IMR-90 (cell line): ENCODE results near the gene SRD5A1. TPM values are rescaled to one million over a fixed set of nuclear protein-coding genes. Genes with fewer than 3 reads are reported as not detected.

Source experiments
- ATAC-seq: fragments of 200-7000 bp; cut with Tn5 transposase; 2 replicates; pipeline ENCODE4 v1.9.1; 2020; ENCODE audit warnings: low read depth, mild to moderate bottlenecking, moderate library complexity
- BruUV-seq: library from RNA; stranded (reverse); fragments of 400-500 nt; replicated peaks from 2 replicates; lab custom pipeline; 2021; lab: Mats Ljungman, UMichigan
- CTCF ChIA-PET: fragments of 300-600 bp; formaldehyde crosslinking; extraction: SDS; loops from one replicate; lab custom pipeline; 2021; ENCODE audit warnings: antibody characterized with exemption; lab: Yijun Ruan, JAX
- POLR2A ChIA-PET: fragments of 300-600 bp; sonication (Branson Sonifier 250); formaldehyde crosslinking; loops from one replicate; lab custom pipeline; 2022; ENCODE audit warnings: antibody characterized with exemption; ENCODE audit not compliant: unreplicated experiment; lab: Charles Lee
- DNase-seq: peaks from one replicate; pipeline ENCODE4 v3.0.0; 2013
- H2AFZ ChIP-seq: replicated peaks from 2 replicates; pipeline ENCODE3; 2013; ENCODE audit warnings: low read length, mild to moderate bottlenecking; ENCODE audit not compliant: poor library complexity
- H2AK5ac ChIP-seq: 2 replicates; pipeline ENCODE4 v1.6.1; 2013; ENCODE audit warnings: low read depth, low read length, inconsistent platforms
- H2AK9ac ChIP-seq: replicated peaks from 2 replicates; pipeline ENCODE3; 2013; ENCODE audit warnings: mild to moderate bottlenecking, low read depth, low read length, moderate library complexity; ENCODE audit not compliant: poor library complexity
- H2BK120ac ChIP-seq: 2 replicates; pipeline ENCODE4 v1.6.1; 2013; ENCODE audit warnings: low read depth, low read length, inconsistent platforms
- H2BK15ac ChIP-seq: 3 replicates; pipeline ENCODE4 v1.6.1; 2013; ENCODE audit warnings: low read depth, low read length, inconsistent platforms
- H2BK20ac ChIP-seq: 2 replicates; pipeline ENCODE4 v1.6.1; 2013; ENCODE audit warnings: low read depth, mild to moderate bottlenecking, inconsistent platforms, low read length, moderate library complexity
- H2BK5ac ChIP-seq: 2 replicates; pipeline ENCODE4 v1.6.1; 2013; ENCODE audit warnings: mild to moderate bottlenecking, low read depth, low read length, inconsistent platforms; ENCODE audit not compliant: poor library complexity, severe bottlenecking
- H3K14ac ChIP-seq: replicated peaks from 2 replicates; pipeline ENCODE4 v1.6.1; 2013; ENCODE audit warnings: low read depth, low read length, inconsistent platforms
- H3K18ac ChIP-seq: 2 replicates; pipeline ENCODE4 v1.6.1; 2013; ENCODE audit warnings: low read depth, low read length, control low read depth
- H3K23ac ChIP-seq: 2 replicates; pipeline ENCODE4 v1.6.1; 2013; ENCODE audit warnings: low read depth, low read length, inconsistent platforms
- H3K27ac ChIP-seq: 2 replicates; pipeline ENCODE4 v1.5.1; 2013; ENCODE audit warnings: mild to moderate bottlenecking, control low read depth, low read length; ENCODE audit not compliant: insufficient read depth
- H3K27me3 ChIP-seq: 2 replicates; pipeline ENCODE4 v1.6.1; 2013; ENCODE audit warnings: low read length; ENCODE audit not compliant: control insufficient read depth, insufficient read depth
- H3K36me3 ChIP-seq: 2 replicates; pipeline ENCODE4 v1.6.1; 2013; ENCODE audit warnings: low read length, mixed read lengths; ENCODE audit not compliant: control insufficient read depth, insufficient read depth
- H3K4ac ChIP-seq: 2 replicates; pipeline ENCODE4 v1.6.1; 2013; ENCODE audit warnings: low read depth, low read length, inconsistent platforms
- H3K4me1 ChIP-seq: 2 replicates; pipeline ENCODE4 v1.6.1; 2013; ENCODE audit warnings: low read length, mixed read lengths; ENCODE audit not compliant: control insufficient read depth, insufficient read depth
- H3K4me2 ChIP-seq: 2 replicates; pipeline ENCODE4 v1.6.1; 2013; ENCODE audit warnings: low read depth, mild to moderate bottlenecking, control low read depth, low read length, moderate library complexity
- H3K4me3 ChIP-seq: 2 replicates; pipeline ENCODE4 v1.5.1; 2013; ENCODE audit warnings: low read depth, mild to moderate bottlenecking, control low read depth, low read length, moderate library complexity; ENCODE audit not compliant: insufficient read depth
- H3K56ac ChIP-seq: 2 replicates; pipeline ENCODE4 v1.6.1; 2013; ENCODE audit warnings: low read length, inconsistent platforms; ENCODE audit not compliant: insufficient read depth; ENCODE audit errors: extremely low read depth
- H3K79me1 ChIP-seq, 2 experiments: 2 replicates each; pipeline ENCODE4 v1.6.1; 2013; ENCODE audit warnings: low read length in 2 of 2, inconsistent platforms in 1 of 2, low read depth in 1 of 2
- H3K9ac ChIP-seq: 2 replicates; pipeline ENCODE4 v1.6.1; 2013; ENCODE audit warnings: low read depth, low read length, control low read depth
- H3K9me1 ChIP-seq: 2 replicates; pipeline ENCODE4 v1.6.1; 2013; ENCODE audit warnings: low read length, inconsistent platforms; ENCODE audit not compliant: insufficient read depth
- H3K9me3 ChIP-seq: 2 replicates; pipeline ENCODE4 v1.6.1; 2013; ENCODE audit warnings: low read length; ENCODE audit not compliant: control insufficient read depth, insufficient read depth
- H4K20me1 ChIP-seq: 2 replicates; pipeline ENCODE4 v1.6.1; 2013; ENCODE audit warnings: low read length, inconsistent platforms; ENCODE audit not compliant: insufficient read depth
- H4K5ac ChIP-seq: 2 replicates; pipeline ENCODE4 v1.6.1; 2013; ENCODE audit warnings: mild to moderate bottlenecking, low read depth, low read length, control low read depth
- H4K8ac ChIP-seq, 2 experiments: 2 replicates each; pipeline ENCODE4 v1.6.1; 2013; ENCODE audit warnings: low read depth in 2 of 2, low read length in 2 of 2, control low read depth in 1 of 2, inconsistent platforms in 1 of 2
- H4K91ac ChIP-seq: 2 replicates; pipeline ENCODE4 v1.6.1; 2013; ENCODE audit warnings: low read depth, low read length, inconsistent platforms; ENCODE audit not compliant: insufficient read depth
- CTCF ChIP-seq: conservative IDR thresholded peaks from 2 replicates; pipeline ENCODE4 v1.5.1; 2012; ENCODE audit warnings: mild to moderate bottlenecking, low read depth, low read length, improper control_type of control experiment
- NFE2L2 ChIP-seq: fragments of 150-350 bp; IDR thresholded peaks from 2 replicates; pipeline ENCODE4 v1.6.1; 2016; ENCODE audit warnings: low read depth, mild to moderate bottlenecking, low read length
- WGBS, 2 experiments: methylation state at CpG; one replicate each; pipeline versions ENCODE4 v1.1.5 to v1.1.7; 2013; ENCODE audit warnings: missing lambda C conversion rate in 2 of 2; ENCODE audit not compliant: insufficient read length in 1 of 2; ENCODE audit errors: extremely low coverage in 2 of 2; 5-methylcytosine and 5-hydroxymethylcytosine counted together
- dilution Hi-C: fragments of 300-500 bp; cut with HindIII; formaldehyde crosslinking; loops from one replicate; pipeline ENCODE4 v1.14.3; 2018; ENCODE audit warnings: low sequenced_read_pairs; ENCODE audit not compliant: unreplicated experiment
- in situ Hi-C: fragments of 300-500 bp; cut with MboI; formaldehyde crosslinking; loops from 3 replicates; pipeline ENCODE4 v1.14.3; 2019; ENCODE audit warnings: low sequenced_read_pairs, inconsistent platforms, mixed read lengths
- intact Hi-C: fragments of 100-400 bp; cut with micrococcal nuclease; formaldehyde crosslinking; loops from 2 replicates; pipeline ENCODE4 v1.10.0; 2022
- polyA plus RNA-seq, 3 experiments: library from polyadenylated mRNA; depleted of rRNA; stranded (reverse); fragments of >200 nt; gene quantifications; 2 replicates each; pipeline ENCODE4 v1.2.3, GENCODE V29; 2012; ENCODE audit warnings: low replicate concordance in 1 of 3
- total RNA-seq: library from RNA; depleted of rRNA; stranded (reverse); fragments of >200 nt; gene quantifications from 2 replicates; pipeline ENCODE4 v1.2.3, GENCODE V29; 2012

The SRD5A1 gene
- total and polyA plus RNA-seq, 2 of the 4 experiments (the other 2 are of a cell fraction), result 6.3 to 18.2 TPM

- no peak overlapping the region for H3K56ac ChIP-seq
- ChIA-PET POLR2A (no interaction called here), CTCF (no interaction called here)
- no peak overlapping the region for H2BK5ac ChIP-seq
- no peaks in the 10 kb centered on the region for H3K9me3 ChIP-seq
- in situ Hi-C loops (no loop called here), dilution Hi-C loops (no loop called here), intact Hi-C loops (no loop called here)
- H3K27me3 ChIP-seq, result no peaks in the 10 kb centered on the region
- BruUV-seq, result no TSS peak
- no peaks in the 10 kb centered on the region for H3K36me3 ChIP-seq
- TF ChIP-seq NFE2L2, result no peak
- TF ChIP-seq CTCF, result no peak
- H4K8ac ChIP-seq, result no peak overlapping the region
- no peak overlapping the region for H2BK120ac ChIP-seq
- H2AK5ac ChIP-seq, result no peak overlapping the region
- no CpG with 5 or more reads among the region's 4 CpGs for WGBS, 2 experiments
- H4K91ac ChIP-seq, result no peak overlapping the region
- no peak overlapping the region for H2AK9ac ChIP-seq
- no peak overlapping the region for H2BK20ac ChIP-seq
- no peak overlapping the region for H3K18ac ChIP-seq
- no peak overlapping the region for H2AFZ ChIP-seq
- peaks cover 30 to 63% of the 10 kb centered on the region in 2 experiments for H3K79me1 ChIP-seq
- H3K4me3 ChIP-seq, result no peak overlapping the region
- no peak overlapping the region for H3K4me2 ChIP-seq
- H3K9me1 ChIP-seq, result peaks cover 16% of the 10 kb centered on the region
- H2BK15ac ChIP-seq, result no peak overlapping the region
- no peak overlapping the region for H3K23ac ChIP-seq
- H3K27ac ChIP-seq, result no peak overlapping the region
- ATAC-seq (no peak), DNase-seq (no peak)
- H3K14ac ChIP-seq, result no peak overlapping the region
- no peak overlapping the region for H3K4ac ChIP-seq
- no peak overlapping the region for H4K5ac ChIP-seq
- peaks cover 9% of the 10 kb centered on the region for H3K4me1 ChIP-seq
- H3K9ac ChIP-seq, result no peak overlapping the region
- peaks cover 31% of the 10 kb centered on the region for H4K20me1 ChIP-seq
These were observed 5.0 kb downstream of the SRD5A1 start for GRCh38 chr5:6638236-6638635.
